PC-9 (cell line): ENCODE measurements around the gene RNF11.

Source experiments
- EZH2 ChIP-seq: fragments of 200-600 bp; sonication (generic); IDR thresholded peaks from 2 replicates; pipeline ENCODE4 v1.8.0; 2017; ENCODE audit warnings: antibody characterized with exemption, low read depth
- TF ChIP-seq, protein P1 (sequence below): fragments of 200-600 bp; sonication (generic); conservative IDR thresholded peaks from 2 replicates; pipeline ENCODE4 v1.6.1; 2017; ENCODE audit warnings: mixed run types, antibody characterized with exemption, mild to moderate bottlenecking, moderate library complexity

DNA sequence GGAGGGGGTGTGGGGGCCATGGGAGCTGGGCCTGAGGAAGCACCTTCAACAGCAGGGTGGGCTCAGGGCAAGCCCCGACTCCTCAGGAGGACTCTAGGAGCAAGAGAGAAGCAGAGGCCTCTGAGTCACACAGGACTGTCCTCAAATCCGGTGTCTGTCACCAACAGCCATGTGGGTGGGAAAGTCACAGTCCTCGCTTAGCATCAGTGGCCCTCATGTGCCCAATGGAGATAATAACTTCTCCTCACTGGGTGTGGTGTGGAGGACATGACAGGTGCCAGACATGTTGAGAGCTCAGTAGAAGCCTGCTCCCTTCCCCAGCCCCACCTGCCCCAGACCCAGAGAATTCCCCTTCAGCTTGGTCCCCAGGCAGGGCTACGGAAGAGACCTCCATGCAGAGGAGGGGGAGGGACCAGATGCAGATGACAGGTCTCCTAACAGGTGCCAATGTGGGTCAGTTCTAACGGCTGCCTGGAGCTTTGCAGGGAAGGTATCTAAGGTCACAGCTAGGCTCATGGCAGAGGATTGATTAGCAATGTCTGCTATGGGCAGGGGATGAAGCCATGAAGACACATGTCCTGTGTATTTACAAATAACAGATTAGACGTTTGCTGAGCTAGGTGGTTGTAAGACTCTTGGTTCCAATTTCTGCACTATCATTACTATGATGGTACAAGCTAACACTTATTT, 64.1 kb downstream of the RNF11 start:
- TF ChIP-seq, protein P1, sequence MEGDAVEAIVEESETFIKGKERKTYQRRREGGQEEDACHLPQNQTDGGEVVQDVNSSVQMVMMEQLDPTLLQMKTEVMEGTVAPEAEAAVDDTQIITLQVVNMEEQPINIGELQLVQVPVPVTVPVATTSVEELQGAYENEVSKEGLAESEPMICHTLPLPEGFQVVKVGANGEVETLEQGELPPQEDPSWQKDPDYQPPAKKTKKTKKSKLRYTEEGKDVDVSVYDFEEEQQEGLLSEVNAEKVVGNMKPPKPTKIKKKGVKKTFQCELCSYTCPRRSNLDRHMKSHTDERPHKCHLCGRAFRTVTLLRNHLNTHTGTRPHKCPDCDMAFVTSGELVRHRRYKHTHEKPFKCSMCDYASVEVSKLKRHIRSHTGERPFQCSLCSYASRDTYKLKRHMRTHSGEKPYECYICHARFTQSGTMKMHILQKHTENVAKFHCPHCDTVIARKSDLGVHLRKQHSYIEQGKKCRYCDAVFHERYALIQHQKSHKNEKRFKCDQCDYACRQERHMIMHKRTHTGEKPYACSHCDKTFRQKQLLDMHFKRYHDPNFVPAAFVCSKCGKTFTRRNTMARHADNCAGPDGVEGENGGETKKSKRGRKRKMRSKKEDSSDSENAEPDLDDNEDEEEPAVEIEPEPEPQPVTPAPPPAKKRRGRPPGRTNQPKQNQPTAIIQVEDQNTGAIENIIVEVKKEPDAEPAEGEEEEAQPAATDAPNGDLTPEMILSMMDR, result no peak
- no peak for TF ChIP-seq EZH2
